K562 (cell line): ENCODE measurements around the gene EML2.

ENCODE experiments used
- E2F4 ChIP-seq: sonication (generic); formaldehyde crosslinking; IDR thresholded peaks from 2 replicates; pipeline ENCODE4 v1.8.0; 2022; ENCODE audit warnings: mild to moderate bottlenecking, low read depth, missing genetic modification reagents
- HSF4 ChIP-seq: fragments of 250-450 bp; sonication (Bioruptor Pico); IDR thresholded peaks from 2 replicates; pipeline ENCODE4 v2.1.2; 2022; ENCODE audit warnings: mild to moderate bottlenecking, moderate library complexity, borderline replicate concordance
- KLF1 ChIP-seq: fragments of 450-650 bp; IDR thresholded peaks from 2 replicates; pipeline ENCODE4 v1.6.1; 2016; ENCODE audit warnings: missing genetic modification characterization, missing compliant biosample characterization
- RB1 ChIP-seq: fragments of 450-650 bp; IDR thresholded peaks from 2 replicates; pipeline ENCODE4 v1.6.1; 2017; ENCODE audit warnings: low read depth, mild to moderate bottlenecking

GRCh38 chr19:45629704-45630103 is 9.5 kb downstream of the EML2 start:
- TF ChIP-seq KLF1 (tag): no peak
- no peak for TF ChIP-seq RB1
- TF ChIP-seq HSF4: no peak
- no peak for TF ChIP-seq E2F4 (CRISPR knock-in tag)
